HEK293T (cell line): ENCODE data around the gene CHRM5.

Source experiments
- CTCF ChIA-PET: fragments of 350-600 bp; formaldehyde crosslinking; extraction: SDS; loops from one replicate; lab custom pipeline; 2021; ENCODE audit warnings: antibody characterized with exemption, inconsistent platforms; lab: Yijun Ruan, JAX
- POLR2A ChIA-PET: fragments of 350-600 bp; formaldehyde crosslinking; extraction: SDS; loops from one replicate; lab custom pipeline; 2020; ENCODE audit warnings: antibody characterized with exemption, inconsistent platforms; lab: Yijun Ruan, JAX
- DNase-seq: peaks from one replicate; pipeline ENCODE4 v3.0.0; 2012; ENCODE audit warnings: mixed read lengths; ENCODE audit errors: extremely low spot score
- ARNT ChIP-seq: fragments of 450-650 bp; IDR thresholded peaks from 2 replicates; pipeline ENCODE4 v1.6.1; 2017; ENCODE audit warnings: mild to moderate bottlenecking
- BHLHE40 ChIP-seq: fragments of 450-650 bp; IDR thresholded peaks from 2 replicates; pipeline ENCODE4 v1.6.1; 2016; ENCODE audit warnings: mild to moderate bottlenecking, moderate library complexity, borderline replicate concordance
- CTBP1 ChIP-seq: fragments of 450-650 bp; IDR thresholded peaks from 2 replicates; pipeline ENCODE4 v1.6.1; 2016; ENCODE audit warnings: borderline replicate concordance
- ELF4 ChIP-seq: fragments of 450-650 bp; IDR thresholded peaks from 2 replicates; pipeline ENCODE4 v1.6.1; 2017; ENCODE audit warnings: antibody characterized with exemption
- FOXA1 ChIP-seq: fragments of 450-650 bp; IDR thresholded peaks from 2 replicates; pipeline ENCODE4 v1.6.1; 2016; ENCODE audit warnings: mild to moderate bottlenecking
- FOXK2 ChIP-seq: fragments of 450-650 bp; IDR thresholded peaks from 2 replicates; pipeline ENCODE4 v1.6.1; 2016; ENCODE audit warnings: mild to moderate bottlenecking
- FOXM1 ChIP-seq: fragments of 450-650 bp; IDR thresholded peaks from 2 replicates; pipeline ENCODE4 v1.6.1; 2017; ENCODE audit warnings: mild to moderate bottlenecking, borderline replicate concordance
- HDGF ChIP-seq: fragments of 450-650 bp; IDR thresholded peaks from 2 replicates; pipeline ENCODE4 v1.6.1; 2017; ENCODE audit warnings: antibody characterized with exemption, borderline replicate concordance
- L3MBTL2 ChIP-seq: fragments of 450-650 bp; conservative IDR thresholded peaks from 2 replicates; pipeline ENCODE4 v1.6.1; 2016; ENCODE audit warnings: mild to moderate bottlenecking
- LEF1 ChIP-seq: fragments of 450-650 bp; IDR thresholded peaks from 2 replicates; pipeline ENCODE4 v1.6.1; 2017; ENCODE audit warnings: mild to moderate bottlenecking, borderline replicate concordance
- NFRKB ChIP-seq: fragments of 450-650 bp; IDR thresholded peaks from 2 replicates; pipeline ENCODE4 v1.6.1; 2016; ENCODE audit warnings: mild to moderate bottlenecking, moderate library complexity
- PKNOX1 ChIP-seq: fragments of 450-650 bp; IDR thresholded peaks from 2 replicates; pipeline ENCODE4 v1.6.1; 2016
- SP1 ChIP-seq: fragments of 450-650 bp; IDR thresholded peaks from 2 replicates; pipeline ENCODE4 v1.6.1; 2017
- SUZ12 ChIP-seq: fragments of 450-650 bp; IDR thresholded peaks from 2 replicates; pipeline ENCODE4 v1.6.1; 2016; ENCODE audit warnings: mild to moderate bottlenecking
- TARDBP ChIP-seq: fragments of 450-650 bp; IDR thresholded peaks from 2 replicates; pipeline ENCODE4 v1.6.1; 2016
- ZNF384 ChIP-seq: fragments of 450-650 bp; IDR thresholded peaks from 2 replicates; pipeline ENCODE4 v1.6.1; 2016

Gene CHRM5

GRCh38 chr15:34078900-34079299 is 110.6 kb downstream of the CHRM5 start:
- CTCF ChIA-PET = no interaction called here
- POLR2A ChIA-PET = no interaction called here
- DNase-seq = no peak

GRCh38 chr15:34079904-34080303 is 111.6 kb downstream of the CHRM5 start:
- POLR2A ChIA-PET = no interaction called here
- CTCF ChIA-PET = no interaction called here
- no peak for DNase-seq
- TF ChIP-seq FOXK2 (no peak), ELF4 (no peak), TARDBP (no peak), ZNF384 (no peak), LEF1 (no peak), NFRKB (no peak), FOXM1 (no peak), SP1 (no peak), HDGF (no peak), FOXA1 (no peak), SUZ12 (no peak), ARNT (no peak), PKNOX1 (no peak), BHLHE40 (no peak)

More at GRCh38 chr15:34078900-34079299, 110.6 kb downstream of the CHRM5 start:
- TF ChIP-seq FOXK2 = no peak
- TF ChIP-seq ELF4 = no peak

- DNase-seq = no peak
- no peak for TF ChIP-seq NFRKB
- TF ChIP-seq FOXA1 = no peak
- TF ChIP-seq CTBP1 = no peak
- TF ChIP-seq FOXK2 = no peak
- TF ChIP-seq TARDBP = no peak
- no peak for TF ChIP-seq ZNF384
- TF ChIP-seq BHLHE40 = no peak
- TF ChIP-seq SUZ12 = no peak
- TF ChIP-seq ARNT = no peak
- TF ChIP-seq PKNOX1 = no peak
- no peak for TF ChIP-seq ELF4
- TF ChIP-seq L3MBTL2 = no peak
- CTCF ChIA-PET = no interaction called here
- POLR2A ChIA-PET = no interaction called here
These were observed 115.8 kb downstream of the CHRM5 start for GRCh38 chr15:34084086-34084485.

GRCh38 chr15:34085746-34086145 is 117.4 kb downstream of the CHRM5 start:
- TF ChIP-seq L3MBTL2 (no peak), ZNF384 (no peak), LEF1 (no peak), FOXM1 (no peak), FOXK2 (no peak)
- ChIA-PET CTCF (no interaction called here), POLR2A (no interaction called here)
- no peak for DNase-seq

GRCh38 chr15:34099914-34100313 is 131.6 kb downstream of the CHRM5 start:
- ChIA-PET POLR2A (interaction anchor here (1.3 kb wide), 1 partner anchor 110 kb away, joined by 3 read pairs; the partner anchor contains the start of gene KATNBL1), CTCF (interaction anchor here (0.8 kb wide), 1 partner anchor 10 kb away, joined by 3 read pairs; no protein-coding TSS in a partner anchor)
- no peak for TF ChIP-seq ARNT
- TF ChIP-seq L3MBTL2 = no peak
- no peak for TF ChIP-seq LEF1
- DNase-seq = no peak

- DNase-seq = peak; percentile 87
- CTCF ChIA-PET = no interaction called here
- POLR2A ChIA-PET = interaction anchor here (1.0 to 2.1 kb wide), 6 partner anchors 18 to 483 kb away, joined by 3 to 8 read pairs (median 4); partner anchors contain the start of genes EMC4, GOLGA8B and KATNBL1
- TF ChIP-seq ELF4 (peak; percentile 96), FOXA1 (no peak), NFRKB (no peak; the same call in 1 of the 2 replicates), ARNT (no peak), L3MBTL2 (peak; percentile 88), PKNOX1 (peak; percentile 50; the same call in 1 of the 2 replicates), SP1 (no peak)
These were observed 133.3 kb downstream of the CHRM5 start, which contains the start of the genes EMC7 and PGBD4 for GRCh38 chr15:34101366-34102174. EMC7 (minus strand) TSS chr15:34101862; CDS start chr15:34101839, 23 bp downstream. PGBD4 (plus strand) TSS chr15:34102083; CDS start chr15:34102532, 449 bp downstream.
